ENCODE results near the gene SCN3B.

The SCN3B gene

DNA sequence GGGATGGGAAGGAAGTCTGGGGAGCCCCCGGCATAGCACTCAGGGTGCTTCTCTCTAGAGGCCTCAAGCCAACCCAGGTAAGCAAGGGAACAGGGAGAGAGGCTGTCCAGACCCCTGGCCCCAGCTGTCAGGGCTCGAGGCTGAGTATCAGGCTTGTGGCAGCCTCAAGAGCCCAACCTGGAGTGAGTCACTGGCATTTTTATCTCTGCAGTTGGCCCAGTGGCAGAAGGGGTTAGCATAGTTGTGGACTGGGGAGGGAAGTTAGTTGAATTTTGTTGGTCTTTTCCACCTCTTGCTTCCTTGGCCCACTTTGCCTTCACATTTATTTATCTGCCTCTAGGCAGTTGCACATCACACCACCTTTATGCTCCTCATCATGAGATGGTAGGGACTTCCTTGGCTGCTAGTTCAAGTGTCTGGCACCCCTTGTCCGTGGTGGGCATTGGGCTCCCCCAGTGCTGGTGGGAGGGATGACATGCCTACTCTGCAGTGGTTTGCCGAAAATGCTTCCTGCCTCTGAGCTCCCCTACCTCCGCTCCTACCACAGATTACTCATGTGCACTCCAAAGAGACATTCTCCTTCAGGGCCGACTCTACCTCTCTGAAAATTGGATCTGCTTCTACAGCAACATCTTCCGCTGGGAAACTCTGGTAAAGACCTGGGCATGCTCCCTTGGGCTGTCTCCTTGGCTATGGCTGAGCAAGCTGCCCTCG lies 60.1 kb downstream of the SCN3B start:
- DNase-seq = no peak

DNA sequence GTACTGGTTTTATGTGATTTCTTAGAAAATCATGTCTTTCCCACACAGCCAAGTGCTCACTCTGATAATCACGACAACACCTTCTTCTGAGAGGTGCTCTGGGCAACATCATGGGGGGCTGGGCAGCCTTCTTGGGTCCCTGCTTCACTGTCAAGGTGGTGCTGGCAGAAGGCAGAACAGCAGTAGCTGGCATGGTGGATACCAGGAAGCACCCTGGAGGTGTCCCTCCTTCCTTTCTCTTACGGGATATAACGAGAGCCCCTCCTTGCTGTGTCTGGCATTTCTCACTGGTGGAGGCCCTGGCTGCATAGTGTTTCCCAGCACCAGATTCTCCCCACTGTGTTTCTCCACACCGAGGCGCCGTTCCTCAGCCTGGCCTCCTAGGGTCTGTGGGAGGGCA lies 60.9 kb downstream of the SCN3B start:
- DNase-seq = no peak

DNA sequence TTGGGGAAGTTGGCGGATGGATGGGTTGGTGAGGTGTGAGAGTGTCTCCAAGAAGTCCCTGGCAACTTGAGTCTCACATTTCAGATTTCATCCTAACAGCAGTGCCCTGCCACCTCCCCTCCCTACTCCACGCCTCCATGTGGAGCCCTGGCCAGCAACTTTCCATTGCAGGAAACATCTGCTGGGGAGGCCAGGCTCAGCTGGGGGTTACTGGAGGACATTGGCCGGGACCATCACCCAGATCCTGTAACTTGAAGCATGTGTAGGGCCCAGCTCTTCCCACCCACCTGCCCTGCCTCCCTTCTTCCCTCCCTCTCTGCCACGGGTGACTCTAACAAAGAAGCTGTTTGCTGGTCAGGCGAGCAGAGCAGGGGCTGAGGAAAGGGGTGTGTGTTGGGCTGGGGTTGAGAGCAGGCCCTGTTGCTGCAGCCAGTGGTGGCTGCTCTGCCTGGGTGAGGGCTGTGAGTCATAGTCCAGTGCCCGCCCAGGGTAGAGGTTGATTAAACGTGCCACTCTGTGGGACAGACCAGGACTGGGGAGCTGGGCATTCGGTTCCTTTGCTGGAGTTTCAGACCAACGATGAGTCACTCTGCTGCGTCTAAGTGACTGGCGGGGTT lies 64.0 kb downstream of the SCN3B start:
- no peak for DNase-seq

DNA sequence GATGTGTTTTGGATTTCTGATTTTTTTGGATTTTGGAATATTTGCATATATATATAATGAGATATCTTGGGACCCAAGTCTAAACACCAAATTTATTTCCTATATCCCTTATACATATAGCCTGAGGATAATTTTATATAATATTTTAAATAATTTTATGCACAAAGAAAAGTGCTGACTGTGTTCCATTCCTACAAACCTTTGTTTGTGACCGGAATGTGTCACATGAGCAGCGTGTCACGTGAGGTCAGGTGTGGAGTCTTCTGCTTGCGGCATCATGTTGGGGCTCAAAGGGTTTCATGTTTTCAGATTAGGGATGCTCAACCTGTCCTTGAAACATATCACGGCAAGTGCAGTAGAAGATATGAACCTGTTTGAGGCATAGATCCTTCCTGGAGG lies 65.6 kb downstream of the SCN3B start:
- DNase-seq = no peak

DNA sequence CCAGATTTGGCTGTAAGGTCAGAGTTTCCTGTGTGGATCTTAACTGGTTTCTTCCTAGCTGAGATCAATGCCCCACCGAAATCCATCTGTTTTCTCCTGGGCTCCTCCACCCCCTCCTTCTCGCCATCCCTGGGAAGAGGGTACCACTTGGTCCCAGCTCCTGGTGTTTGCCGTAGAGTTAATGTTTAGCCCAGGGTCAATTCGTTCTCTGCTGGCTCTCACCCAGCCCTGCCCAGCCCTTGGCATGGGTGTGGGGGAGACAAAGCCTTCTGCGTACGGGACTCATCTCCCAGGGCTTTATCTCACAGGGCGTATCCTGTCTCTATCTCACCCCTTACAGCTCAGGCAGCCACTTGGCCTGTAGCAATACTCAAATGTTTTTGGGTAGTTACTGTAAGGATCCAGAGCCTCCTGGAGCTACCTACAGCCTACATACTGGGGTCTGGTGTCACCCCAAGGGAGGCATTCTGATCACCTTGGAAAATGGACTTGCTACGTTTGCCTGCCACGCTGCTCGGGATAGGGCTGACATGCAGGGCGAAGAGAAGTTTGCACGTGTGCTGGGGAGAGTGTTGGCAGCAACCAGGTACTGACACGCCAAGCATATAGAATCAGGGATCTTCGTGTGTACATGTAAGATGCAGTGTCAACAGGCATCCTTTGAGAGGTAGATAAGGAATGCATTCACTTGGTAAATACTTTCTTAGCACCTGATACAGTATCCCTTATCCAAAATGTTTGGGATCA lies 66.1 kb downstream of the SCN3B start:
- no peak for DNase-seq

DNA sequence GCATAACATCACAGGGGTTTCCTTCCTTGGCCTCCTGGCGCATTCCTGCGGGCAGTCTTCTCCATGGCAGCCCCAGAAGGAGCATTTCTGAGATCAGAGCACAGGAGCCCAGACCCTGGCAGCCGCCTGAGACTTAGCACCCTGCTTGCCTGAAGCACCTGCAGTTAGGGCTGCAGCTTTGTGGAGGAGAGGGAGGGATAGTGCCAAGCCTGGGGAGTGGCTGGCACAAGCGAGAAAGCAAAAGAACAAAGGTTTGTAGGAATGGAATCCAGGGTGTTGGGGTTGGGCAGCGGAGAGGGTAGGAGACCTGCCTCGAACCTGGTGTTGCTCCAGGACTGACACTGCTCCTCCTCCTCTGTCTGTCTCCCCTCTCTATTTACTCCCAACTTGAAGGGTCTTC lies 66.9 kb downstream of the SCN3B start:
- no peak for DNase-seq

DNA sequence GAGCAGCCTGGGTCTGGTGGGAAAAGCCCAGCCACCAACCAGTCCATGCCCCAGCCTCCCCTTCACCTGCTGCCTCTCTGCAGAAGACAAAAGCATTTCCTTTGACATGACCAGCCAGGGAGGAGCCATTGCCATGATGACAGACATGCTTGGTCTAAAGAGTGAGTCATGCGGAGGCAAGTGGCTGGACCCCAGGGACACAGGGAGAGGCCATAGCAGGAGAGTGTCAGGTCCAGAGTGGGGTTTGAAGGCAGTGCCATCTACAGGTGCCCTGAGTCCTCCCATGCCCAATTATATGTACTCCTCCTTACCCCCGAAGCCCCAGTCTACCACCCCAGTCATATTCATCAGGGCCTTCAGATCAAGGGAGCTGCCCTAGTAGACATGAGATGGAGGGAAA lies 67.4 kb downstream of the SCN3B start:
- DNase-seq = no peak

DNA sequence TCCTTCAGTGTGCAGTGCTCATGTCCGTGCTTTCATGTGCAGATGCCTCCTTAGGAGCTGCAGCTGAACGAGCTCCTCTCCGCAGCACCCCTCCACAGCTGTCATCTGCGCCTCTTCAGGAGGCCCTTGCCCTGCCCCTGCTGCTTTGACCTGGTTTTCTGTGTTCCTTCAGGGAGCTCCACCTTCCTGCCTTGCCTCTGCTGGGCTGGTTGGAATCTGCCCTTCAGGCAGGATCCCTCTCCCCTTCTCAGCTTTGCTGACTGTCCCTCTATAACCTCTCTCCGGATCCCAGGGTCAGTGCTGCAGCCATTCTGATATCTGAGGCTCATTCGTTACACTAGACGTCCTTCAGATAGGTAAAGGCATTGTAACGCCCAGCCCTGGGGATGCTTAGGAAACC lies 67.9 kb downstream of the SCN3B start:
- no peak for DNase-seq

DNA sequence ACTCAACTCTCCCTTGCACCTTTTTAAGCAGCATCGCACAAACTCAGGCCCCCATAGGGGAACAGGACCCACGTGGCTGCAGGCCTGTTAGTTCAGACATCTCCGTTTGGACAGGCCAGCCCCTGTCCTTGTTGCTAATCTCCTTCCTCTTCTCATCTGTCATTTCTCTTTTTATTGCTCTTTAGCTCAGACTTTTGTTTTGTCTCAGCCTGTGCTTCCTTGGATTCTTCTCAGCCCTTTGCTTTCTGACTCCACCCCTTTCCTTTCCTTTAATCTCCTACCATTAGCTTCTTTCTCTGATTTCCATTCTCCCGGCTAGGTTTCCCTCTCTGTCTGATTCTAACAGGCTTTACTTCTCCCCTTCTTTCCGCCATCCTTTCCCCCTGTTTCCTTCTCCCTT lies 68.7 kb downstream of the SCN3B start:
- no peak for DNase-seq

DNA sequence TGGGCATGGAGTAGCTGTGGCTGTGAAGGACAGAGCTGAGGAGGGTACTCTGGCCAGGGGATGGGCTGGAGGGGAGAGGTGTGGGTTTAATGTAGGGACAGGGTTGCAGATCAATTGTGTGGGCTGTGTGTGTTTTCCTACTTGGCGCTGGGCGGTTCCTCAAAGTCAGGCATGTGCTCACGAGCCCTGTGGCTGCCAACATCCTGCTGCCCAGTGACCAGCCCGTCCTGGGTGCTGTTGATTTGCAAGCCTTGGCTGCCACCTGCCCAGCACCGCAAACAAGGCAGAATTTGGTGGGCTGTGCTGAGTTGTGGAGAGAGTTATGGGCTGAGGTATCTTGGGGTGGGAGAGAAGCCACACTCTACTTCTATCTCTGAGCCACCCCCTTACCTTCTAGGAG lies 69.2 kb downstream of the SCN3B start:
- DNase-seq = no peak

DNA sequence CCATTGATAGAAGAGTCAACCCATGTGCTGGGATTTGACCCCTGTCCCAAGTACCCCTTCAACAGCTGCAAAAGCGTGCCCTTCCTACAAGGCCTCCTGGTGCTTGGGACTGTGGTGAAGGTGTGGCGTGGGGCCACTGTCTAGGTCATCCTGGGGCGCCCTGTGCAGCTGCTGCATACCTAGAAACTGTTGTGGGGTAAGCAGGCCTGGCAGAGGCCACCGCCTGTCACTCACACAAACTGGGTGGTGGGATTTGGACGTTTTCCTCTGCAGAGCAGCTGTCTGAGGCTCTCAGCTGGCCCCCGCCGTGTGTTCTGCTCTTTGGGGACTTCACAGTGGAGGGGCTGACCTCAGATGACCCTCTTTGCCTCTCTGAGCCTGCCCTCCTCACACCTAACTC lies 69.7 kb downstream of the SCN3B start:
- no peak for DNase-seq

DNA sequence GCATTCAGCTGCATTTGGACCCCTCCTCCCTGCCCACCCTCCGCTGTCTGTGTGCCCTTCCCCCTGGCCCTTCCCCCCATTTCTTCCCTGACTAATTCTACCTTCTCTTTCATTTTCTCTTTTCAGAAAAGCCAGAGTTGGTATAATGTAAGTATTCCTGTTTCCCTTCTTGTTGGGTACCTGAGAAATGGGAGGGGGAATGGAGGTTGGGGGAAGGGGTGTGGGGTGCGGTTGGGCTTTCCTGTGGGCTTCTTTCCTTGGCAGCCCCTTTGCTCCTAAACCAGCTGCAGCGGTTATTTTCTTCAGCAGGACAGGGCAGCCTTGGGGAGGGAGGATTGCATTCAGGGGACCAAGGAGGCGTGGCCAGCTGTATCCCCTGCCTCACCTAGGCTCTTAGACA lies 70.2 kb downstream of the SCN3B start:
- no peak for DNase-seq

DNA sequence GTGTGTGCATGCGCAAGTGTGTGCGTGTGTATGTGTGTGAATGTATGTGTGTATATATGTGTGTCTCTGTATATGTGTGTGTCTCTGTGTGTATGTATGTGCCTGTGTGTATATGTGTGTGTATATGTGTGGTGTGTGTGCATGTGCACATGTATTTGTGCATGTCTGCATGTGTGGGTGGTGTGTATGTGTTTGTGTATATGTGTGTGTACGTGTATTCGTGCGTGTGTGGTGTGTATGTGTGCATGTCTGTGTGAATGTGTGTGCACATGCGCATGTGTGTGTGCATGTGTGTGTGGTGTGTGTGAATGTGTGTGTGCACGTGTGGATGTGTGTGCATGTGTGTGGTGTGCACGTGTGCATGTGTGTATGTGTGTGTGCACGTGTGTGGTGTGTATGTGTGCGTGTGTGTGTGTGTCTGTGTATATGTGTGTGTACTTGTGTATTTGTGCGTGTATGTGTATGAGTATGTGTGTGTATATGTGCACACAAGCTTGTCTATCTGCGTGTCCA lies 71.4 kb downstream of the SCN3B start:
- no peak for DNase-seq

DNA sequence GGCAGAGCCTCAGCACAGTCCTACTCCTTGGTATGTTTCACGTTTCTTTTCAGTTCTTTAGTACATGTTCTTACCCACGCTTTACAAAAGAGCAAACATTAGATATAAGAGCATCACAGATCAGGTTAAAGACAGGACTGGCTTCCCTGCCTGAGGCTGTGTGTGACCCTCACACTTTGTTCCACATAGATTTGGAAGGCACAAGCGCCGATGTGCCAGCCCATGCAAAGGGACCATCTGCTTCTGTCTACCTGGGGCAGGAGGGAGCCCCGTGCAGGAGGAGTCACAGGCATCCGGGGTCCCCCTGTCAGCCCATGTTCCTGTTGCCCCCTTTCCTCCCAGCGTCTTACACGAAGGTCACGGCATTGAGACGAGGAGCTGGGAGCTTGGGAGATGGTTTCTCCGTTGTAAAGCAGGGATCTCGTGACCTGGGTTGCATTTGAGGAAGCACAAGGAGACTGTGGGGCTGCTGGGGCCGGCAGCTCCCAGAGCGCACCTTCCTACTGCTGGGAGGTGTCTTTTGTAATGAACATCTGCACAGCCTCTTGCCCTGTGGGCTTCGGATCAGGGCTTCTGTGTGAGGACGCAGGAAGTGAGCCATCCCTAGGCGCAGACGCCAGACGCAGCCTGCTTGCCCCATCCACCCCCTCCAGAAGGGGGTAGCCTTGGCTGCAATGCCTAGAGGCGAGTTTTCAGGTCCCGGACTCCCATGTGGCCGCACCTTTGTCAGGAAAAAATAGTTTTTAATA lies 72.6 kb downstream of the SCN3B start:
- DNase-seq = no peak

DNA sequence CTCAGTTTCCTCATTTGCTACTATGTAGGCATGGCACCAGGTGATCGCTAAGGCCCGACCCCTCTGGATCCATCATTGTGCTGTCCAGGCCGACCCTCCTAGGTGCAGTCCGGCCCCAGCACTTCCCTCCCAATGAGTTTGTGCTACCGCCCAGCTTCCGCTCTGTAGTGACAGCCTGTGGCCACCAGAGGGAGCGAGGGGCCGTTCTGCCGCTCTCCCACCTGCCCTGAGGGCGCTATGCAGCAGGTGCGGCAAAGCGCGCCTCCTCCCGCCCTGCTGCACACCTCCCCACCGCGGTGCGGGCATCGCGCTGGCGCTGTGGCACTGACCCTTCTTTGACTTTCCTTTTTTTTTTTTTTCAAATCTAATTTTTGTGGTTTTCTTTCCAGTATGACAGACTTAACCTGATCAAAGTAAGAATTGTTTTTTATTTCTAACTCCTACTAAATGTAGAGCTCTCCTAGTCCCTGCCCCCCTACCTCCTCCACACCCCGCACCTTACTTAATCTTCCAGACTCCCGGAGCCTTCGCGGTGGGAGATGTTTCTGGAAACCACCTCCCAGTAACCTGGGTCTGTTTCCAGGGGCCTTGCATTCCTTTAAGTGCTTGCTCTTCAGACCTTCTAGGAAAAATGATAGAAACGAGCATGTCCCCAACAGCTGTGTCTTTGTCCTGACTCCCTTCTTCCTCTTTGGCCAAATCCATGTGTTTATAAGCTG lies 73.7 kb downstream of the SCN3B start:
- peak; percentile 71 for DNase-seq

DNA sequence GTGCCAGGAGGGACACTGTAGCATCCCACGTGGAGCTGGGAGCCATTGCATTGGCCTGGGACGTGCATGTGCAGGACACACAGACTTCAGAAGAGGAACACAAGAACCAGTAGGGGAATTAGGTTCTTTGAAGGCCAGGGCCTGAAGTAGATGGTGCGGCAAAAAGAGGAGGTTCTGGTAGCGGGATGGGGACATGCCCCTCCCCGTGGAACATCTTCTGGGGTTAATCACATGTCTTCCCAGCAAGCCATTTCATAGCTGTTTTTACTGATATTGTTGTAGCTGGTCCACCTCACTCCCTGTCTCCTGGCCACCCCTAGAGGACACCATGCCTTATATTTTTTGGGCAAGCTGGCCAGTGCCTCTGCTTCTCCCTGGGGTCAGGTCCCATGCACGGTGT lies 74.3 kb downstream of the SCN3B start:
- no peak for DNase-seq

DNA sequence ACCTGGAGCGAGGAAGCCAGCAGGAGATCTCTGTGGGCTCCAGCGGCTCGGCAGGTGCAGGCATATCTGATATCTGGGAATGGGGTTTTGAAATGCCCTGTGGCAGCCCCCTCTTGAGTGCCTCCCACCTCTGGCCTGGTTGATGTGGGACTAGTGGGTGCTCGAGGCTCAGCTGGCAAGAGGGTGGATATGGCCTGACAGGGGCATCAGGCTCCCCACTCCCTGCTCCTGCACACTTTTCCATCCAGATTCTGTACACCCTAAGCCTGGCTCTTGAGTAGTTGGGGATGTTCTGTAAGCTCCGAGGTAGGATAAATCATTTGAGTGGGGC lies 75.0 kb downstream of the SCN3B start:
- no peak for DNase-seq
